Mesenchymal stem cell (in vitro differentiated cells and primary cell): ENCODE measurements around the gene P3H3.

Experiments used
- DNase-seq: peaks from one replicate; pipeline ENCODE4 v3.0.0-alpha.2; 2013
- H2AFZ ChIP-seq: one replicate; pipeline ENCODE4 v1.6.1; 2013; ENCODE audit warnings: low read depth, mild to moderate bottlenecking, control low read depth, inconsistent platforms, low read length, moderate library complexity
- H2AK5ac ChIP-seq: 2 replicates; pipeline ENCODE4 v1.6.1; 2013; ENCODE audit warnings: low read length, moderate library complexity, mild to moderate bottlenecking, inconsistent platforms; ENCODE audit not compliant: severe bottlenecking
- H2BK120ac ChIP-seq: one replicate; pipeline ENCODE4 v1.6.1; 2013; ENCODE audit warnings: low read depth, mild to moderate bottlenecking, inconsistent platforms, low read length, moderate library complexity
- H2BK12ac ChIP-seq, 2 experiments: one replicate each; pipeline ENCODE4 v1.6.1; 2013; ENCODE audit warnings: inconsistent platforms in 2 of 2, low read length in 2 of 2, mild to moderate bottlenecking in 2 of 2, moderate library complexity in 2 of 2, control low read depth in 1 of 2
- H2BK15ac ChIP-seq: one replicate; pipeline ENCODE4 v1.6.1; 2013; ENCODE audit warnings: mild to moderate bottlenecking, low read depth, inconsistent platforms; ENCODE audit not compliant: poor library complexity, severe bottlenecking
- H2BK5ac ChIP-seq: 2 replicates; pipeline ENCODE4 v1.6.1; 2013; ENCODE audit warnings: low read depth, mild to moderate bottlenecking, low read length, control low read depth, inconsistent platforms; ENCODE audit not compliant: poor library complexity, severe bottlenecking
- H3K14ac ChIP-seq, 2 experiments: one replicate each; pipeline ENCODE4 v1.6.1; 2013; ENCODE audit warnings: inconsistent platforms in 2 of 2, low read length in 2 of 2, control low read depth in 1 of 2, mild to moderate bottlenecking in 1 of 2, moderate library complexity in 1 of 2
- H3K18ac ChIP-seq, 2 experiments: one replicate each; pipeline ENCODE4 v1.6.1; 2013; ENCODE audit warnings: inconsistent platforms in 2 of 2, low read length in 2 of 2, control low read depth in 1 of 2, low read depth in 1 of 2, mild to moderate bottlenecking in 1 of 2
- H3K23ac ChIP-seq, 2 experiments: one replicate each; pipeline ENCODE4 v1.6.1; 2013; ENCODE audit warnings: inconsistent platforms in 2 of 2, low read length in 2 of 2, mild to moderate bottlenecking in 2 of 2, moderate library complexity in 2 of 2, control low read depth in 1 of 2
- H3K27ac ChIP-seq: 2 replicates; pipeline ENCODE4 v1.5.1; 2013; ENCODE audit warnings: mild to moderate bottlenecking, moderate library complexity, low read length, control low read depth, inconsistent platforms; ENCODE audit not compliant: poor library complexity, severe bottlenecking
- H3K27me3 ChIP-seq, 2 experiments: 2 replicates each; pipeline versions ENCODE4 v1.6.1 to v1.7.0; 2013; ENCODE audit warnings: low read length in 2 of 2, mild to moderate bottlenecking in 2 of 2, moderate library complexity in 2 of 2, control low read depth in 1 of 2, inconsistent platforms in 1 of 2; ENCODE audit not compliant: control insufficient read depth in 1 of 2, insufficient read depth in 1 of 2
- H3K36me3 ChIP-seq, 2 experiments: 2 replicates each; pipeline versions ENCODE4 v1.6.1 to v1.7.0; 2013; ENCODE audit warnings: low read length in 2 of 2, control low read depth in 1 of 2, inconsistent platforms in 1 of 2, low read depth in 1 of 2, mild to moderate bottlenecking in 1 of 2; ENCODE audit not compliant: insufficient read depth in 2 of 2, control insufficient read depth in 1 of 2
- H3K4ac ChIP-seq, 2 experiments: one replicate each; pipeline ENCODE4 v1.6.1; 2013; ENCODE audit warnings: inconsistent platforms in 2 of 2, low read length in 2 of 2, mild to moderate bottlenecking in 2 of 2, moderate library complexity in 2 of 2, control low read depth in 1 of 2, low read depth in 1 of 2
- H3K4me1 ChIP-seq: 2 replicates; pipeline ENCODE4 v1.6.1; 2013; ENCODE audit warnings: low read depth, low read length, control low read depth; ENCODE audit not compliant: control insufficient read depth, insufficient read depth
- H3K4me2 ChIP-seq: 2 replicates; pipeline ENCODE4 v1.6.1; 2013; ENCODE audit warnings: low read length, mild to moderate bottlenecking, inconsistent platforms; ENCODE audit not compliant: poor library complexity, severe bottlenecking
- H3K4me3 ChIP-seq, 2 experiments: 2 replicates each; pipeline versions ENCODE4 v1.5.1 to v1.7.0; 2013; ENCODE audit warnings: low read length in 2 of 2, mild to moderate bottlenecking in 2 of 2, control low read depth in 1 of 2, low read depth in 1 of 2; ENCODE audit not compliant: insufficient read depth in 1 of 2
- H3K79me1 ChIP-seq: replicated peaks from 2 replicates; pipeline ENCODE4 v1.6.1; 2013; ENCODE audit warnings: mild to moderate bottlenecking, control low read depth, low read length, inconsistent platforms; ENCODE audit not compliant: poor library complexity, severe bottlenecking
- H3K9ac ChIP-seq: 2 replicates; pipeline ENCODE4 v1.7.0; 2013; ENCODE audit warnings: mild to moderate bottlenecking, low read length, moderate library complexity
- H3K9me3 ChIP-seq: 2 replicates; pipeline ENCODE4 v1.7.0; 2013; ENCODE audit warnings: mild to moderate bottlenecking, low read length; ENCODE audit not compliant: control insufficient read depth
- H4K8ac ChIP-seq: one replicate; pipeline ENCODE4 v1.6.1; 2013; ENCODE audit warnings: inconsistent platforms, mild to moderate bottlenecking, low read length, moderate library complexity
- H4K91ac ChIP-seq: one replicate; pipeline ENCODE4 v1.6.1; 2013; ENCODE audit warnings: mild to moderate bottlenecking, low read length, inconsistent platforms
- WGBS: methylation state at CpG from one replicate; pipeline ENCODE4 v1.1.7; 2013; ENCODE audit warnings: mixed read lengths; 5-methylcytosine and 5-hydroxymethylcytosine counted together

P3H3 gene

DNA sequence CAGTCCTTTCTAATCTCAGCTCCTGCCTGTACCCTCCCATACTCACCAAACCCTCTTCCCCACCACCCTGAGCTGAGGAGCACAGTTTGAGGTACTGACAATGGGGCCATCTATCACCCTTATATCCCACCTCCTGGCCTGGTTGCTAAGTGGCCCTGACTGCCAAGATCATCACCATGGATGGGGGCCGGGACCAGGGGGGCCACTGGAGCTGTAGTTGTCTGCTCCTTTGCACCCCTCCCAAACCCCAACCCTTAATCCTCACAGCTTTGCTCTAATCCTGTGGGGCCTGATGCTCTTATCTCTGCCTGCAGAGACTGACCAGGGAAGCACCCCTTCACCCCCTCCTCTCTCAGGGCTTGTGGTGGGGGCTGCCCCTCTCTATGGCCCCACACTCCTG lies 12.1 kb downstream of the P3H3 start:
- no peak for DNase-seq
- Histone ChIP-seq H3K4me2 (no peak overlapping the region), H3K14ac (no peak overlapping the region), H3K4me3 (no peak overlapping the region), H2AK5ac (no peak overlapping the region), H3K27me3 (no peaks in the 10 kb centered on the region), H3K9ac (no peak overlapping the region), H2BK15ac (no peak overlapping the region), H2BK120ac (no peak overlapping the region), H3K4me1 (no peaks in the 10 kb centered on the region), H3K79me1 (peaks cover 23% of the 10 kb centered on the region), H3K27ac (no peak overlapping the region), H3K9me3 (no peaks in the 10 kb centered on the region), H2AFZ (no peak overlapping the region), H4K8ac (no peak overlapping the region), H3K23ac (no peak overlapping the region), H3K36me3 (peaks cover 79 to 85% of the 10 kb centered on the region in 2 experiments), H3K4ac (no peak overlapping the region), H3K18ac (no peak overlapping the region), H4K91ac (no peak overlapping the region), H2BK5ac (no peak overlapping the region), H2BK12ac (no peak overlapping the region)
- WGBS, result 89% methylated on average over 1 of the region's 1 CpG

DNA sequence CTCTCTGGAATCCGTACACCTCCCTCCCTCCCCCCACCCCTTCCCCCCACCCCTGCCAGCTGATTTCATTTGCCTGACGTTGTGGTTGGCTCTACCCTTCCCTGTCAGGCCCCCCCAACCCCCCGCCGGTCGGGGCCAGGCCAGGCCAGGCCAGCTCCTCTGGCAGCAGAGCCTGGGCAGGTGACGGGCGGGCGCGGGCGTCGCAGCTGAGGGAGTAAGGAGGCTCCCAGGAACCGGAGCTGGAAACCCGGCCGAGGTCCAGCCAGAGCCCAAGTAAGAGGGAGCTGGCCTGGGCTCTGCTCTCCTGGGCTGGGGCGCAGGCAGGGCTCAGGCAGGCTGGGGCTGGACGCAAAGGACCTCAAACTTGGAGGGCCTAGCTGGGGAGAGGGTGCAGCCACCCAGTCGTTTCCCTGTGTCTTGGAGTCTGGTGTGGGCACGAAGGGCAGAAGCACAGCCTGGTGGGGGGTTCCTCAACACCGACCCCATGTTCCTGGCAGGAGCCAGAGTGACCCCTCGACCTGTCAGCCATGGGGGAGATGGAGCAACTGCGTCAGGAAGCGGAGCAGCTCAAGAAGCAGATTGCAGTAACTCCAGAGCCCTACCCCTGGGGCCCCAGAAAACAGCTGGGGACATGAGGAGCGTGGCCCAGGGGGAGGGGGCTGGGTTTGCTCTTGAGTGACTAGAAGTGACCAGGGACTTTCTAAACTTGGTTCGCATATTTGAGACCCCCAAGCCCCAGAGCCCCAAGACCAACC lies 12.7 kb downstream of the P3H3 start, which contains the start of gene GNB3:
GNB3 (plus strand) TSS at position 165 of the 755 bp plus-strand sequence; CDS start at position 528, 363 bp downstream.
- no peak within 1 kb of the TSS for H3K4me3 ChIP-seq
- H3K23ac ChIP-seq, result no peak within 1 kb of the TSS
- H3K79me1 ChIP-seq, result peaks cover 25% of the 10 kb centered on the region
- no peak within 1 kb of the TSS for H2AK5ac ChIP-seq
- WGBS, result 91% methylated on average over 23 of the region's 24 CpGs
- H3K14ac ChIP-seq, result no peak within 1 kb of the TSS
- H3K27ac ChIP-seq, result no peak within 1 kb of the TSS
- no peak within 1 kb of the TSS for H2BK12ac ChIP-seq
- H3K36me3 ChIP-seq, result peaks cover 85 to 87% of the 10 kb centered on the region in 2 experiments
- no peak within 1 kb of the TSS for H3K4ac ChIP-seq
- H3K4me2 ChIP-seq, result no peak within 1 kb of the TSS
- no peak within 1 kb of the TSS for H2AFZ ChIP-seq
- no peaks in the 10 kb centered on the region for H3K4me1 ChIP-seq
- H4K8ac ChIP-seq, result no peak within 1 kb of the TSS
- DNase-seq, result no peak
- H2BK120ac ChIP-seq, result no peak within 1 kb of the TSS
- no peak within 1 kb of the TSS for H3K18ac ChIP-seq
- H2BK15ac ChIP-seq, result no peak within 1 kb of the TSS
- no peak within 1 kb of the TSS for H2BK5ac ChIP-seq
- no peaks in the 10 kb centered on the region for H3K27me3 ChIP-seq
- H4K91ac ChIP-seq, result no peak within 1 kb of the TSS
- no peak within 1 kb of the TSS for H3K9ac ChIP-seq
- H3K9me3 ChIP-seq, result no peaks in the 10 kb centered on the region

GRCh38 chr12:6842075-6842474 lies 13.9 kb downstream of the P3H3 start:
- H4K8ac ChIP-seq, result no peak overlapping the region
- no peak overlapping the region for H3K27ac ChIP-seq
- H3K9ac ChIP-seq, result no peak overlapping the region
- DNase-seq, result no peak
- peaks cover 86 to 87% of the 10 kb centered on the region in 2 experiments for H3K36me3 ChIP-seq
- no peak overlapping the region for H3K23ac ChIP-seq
- no peak overlapping the region for H2BK12ac ChIP-seq
- H2BK5ac ChIP-seq, result no peak overlapping the region
- peaks cover 21% of the 10 kb centered on the region for H3K79me1 ChIP-seq
- H3K14ac ChIP-seq, result no peak overlapping the region
- no peak overlapping the region for H2AFZ ChIP-seq
- no peak overlapping the region for H3K4me3 ChIP-seq
- no peak overlapping the region for H2AK5ac ChIP-seq
- no peaks in the 10 kb centered on the region for H3K4me1 ChIP-seq
- no peak overlapping the region for H2BK15ac ChIP-seq
- H3K18ac ChIP-seq, result no peak overlapping the region
- no peaks in the 10 kb centered on the region for H3K9me3 ChIP-seq
- no peak overlapping the region for H3K4me2 ChIP-seq
- H3K27me3 ChIP-seq, result no peaks in the 10 kb centered on the region
- WGBS, result 83% methylated on average over 3 of the region's 4 CpGs
- H3K4ac ChIP-seq, result no peak overlapping the region
- H2BK120ac ChIP-seq, result no peak overlapping the region
- H4K91ac ChIP-seq, result no peak overlapping the region

- no peak overlapping the region for H2BK5ac ChIP-seq
- H3K79me1 ChIP-seq, result peaks cover 15% of the 10 kb centered on the region
- no peak overlapping the region for H2AFZ ChIP-seq
- H3K9ac ChIP-seq, result no peak overlapping the region
- H2AK5ac ChIP-seq, result no peak overlapping the region
- H2BK120ac ChIP-seq, result no peak overlapping the region
- H3K4me2 ChIP-seq, result no peak overlapping the region
- H3K36me3 ChIP-seq, result peaks cover 78 to 86% of the 10 kb centered on the region in 2 experiments
- H3K18ac ChIP-seq, result no peak overlapping the region
- no peak overlapping the region for H4K8ac ChIP-seq
- no peak overlapping the region for H3K14ac ChIP-seq
- no peak for DNase-seq
- H3K9me3 ChIP-seq, result no peaks in the 10 kb centered on the region
- no peaks in the 10 kb centered on the region for H3K4me1 ChIP-seq
- H4K91ac ChIP-seq, result peak overlapping the region; percentile 41
- H2BK12ac ChIP-seq, result no peak overlapping the region
- no peak overlapping the region for H3K4ac ChIP-seq
- H3K4me3 ChIP-seq, result no peak overlapping the region
- no peaks in the 10 kb centered on the region for H3K27me3 ChIP-seq
- no peak overlapping the region for H3K27ac ChIP-seq
- WGBS, result 84% methylated on average over 16 of the region's 16 CpGs
- no peak overlapping the region for H2BK15ac ChIP-seq
- no peak overlapping the region for H3K23ac ChIP-seq
Measured at GRCh38 chr12:6843118-6843902, 15.1 kb downstream of the P3H3 start.
